HG03139 (cell line): ENCODE data around the gene AMER1.

Experiments
- ATAC-seq: cut with Tn5 transposase; IDR thresholded peaks from one replicate; pipeline ENCODE4 v1.9.1; 2021; ENCODE audit not compliant: unreplicated experiment

The AMER1 gene

GRCh38 chrX:64186974-64187761, 18.3 kb downstream of the AMER1 start:
- ATAC-seq, result no peak

GRCh38 chrX:64184396-64184795, 21.1 kb downstream of the AMER1 start:
- no peak for ATAC-seq

GRCh38 chrX:64182208-64182607, 23.3 kb downstream of the AMER1 start:
- ATAC-seq, result no peak

- ATAC-seq, result no peak
These were observed 28.6 kb downstream of the AMER1 start for GRCh38 chrX:64176876-64177275.

GRCh38 chrX:64169988-64170387, 35.5 kb downstream of the AMER1 start:
- no peak for ATAC-seq

GRCh38 chrX:64152857-64153256, 52.7 kb downstream of the AMER1 start:
- no peak for ATAC-seq

GRCh38 chrX:64151911-64152310, 53.6 kb downstream of the AMER1 start:
- no peak for ATAC-seq

- ATAC-seq, result no peak
These were observed 54.7 kb downstream of the AMER1 start for GRCh38 chrX:64150775-64151174.
